HG02885 (cell line): ENCODE results near the gene POU4F1.
"Not testable (repeated sequence)": the region's sequence is repeated elsewhere in the genome, so short reads cannot be mapped to it uniquely, and the experiment has no call there.

Experiments
- ATAC-seq: cut with Tn5 transposase; IDR thresholded peaks from one replicate; pipeline ENCODE4 v1.9.1; 2021; ENCODE audit warnings: mild to moderate bottlenecking; ENCODE audit not compliant: unreplicated experiment, poor library complexity

Gene POU4F1, protein sequence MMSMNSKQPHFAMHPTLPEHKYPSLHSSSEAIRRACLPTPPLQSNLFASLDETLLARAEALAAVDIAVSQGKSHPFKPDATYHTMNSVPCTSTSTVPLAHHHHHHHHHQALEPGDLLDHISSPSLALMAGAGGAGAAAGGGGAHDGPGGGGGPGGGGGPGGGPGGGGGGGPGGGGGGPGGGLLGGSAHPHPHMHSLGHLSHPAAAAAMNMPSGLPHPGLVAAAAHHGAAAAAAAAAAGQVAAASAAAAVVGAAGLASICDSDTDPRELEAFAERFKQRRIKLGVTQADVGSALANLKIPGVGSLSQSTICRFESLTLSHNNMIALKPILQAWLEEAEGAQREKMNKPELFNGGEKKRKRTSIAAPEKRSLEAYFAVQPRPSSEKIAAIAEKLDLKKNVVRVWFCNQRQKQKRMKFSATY

DNA sequence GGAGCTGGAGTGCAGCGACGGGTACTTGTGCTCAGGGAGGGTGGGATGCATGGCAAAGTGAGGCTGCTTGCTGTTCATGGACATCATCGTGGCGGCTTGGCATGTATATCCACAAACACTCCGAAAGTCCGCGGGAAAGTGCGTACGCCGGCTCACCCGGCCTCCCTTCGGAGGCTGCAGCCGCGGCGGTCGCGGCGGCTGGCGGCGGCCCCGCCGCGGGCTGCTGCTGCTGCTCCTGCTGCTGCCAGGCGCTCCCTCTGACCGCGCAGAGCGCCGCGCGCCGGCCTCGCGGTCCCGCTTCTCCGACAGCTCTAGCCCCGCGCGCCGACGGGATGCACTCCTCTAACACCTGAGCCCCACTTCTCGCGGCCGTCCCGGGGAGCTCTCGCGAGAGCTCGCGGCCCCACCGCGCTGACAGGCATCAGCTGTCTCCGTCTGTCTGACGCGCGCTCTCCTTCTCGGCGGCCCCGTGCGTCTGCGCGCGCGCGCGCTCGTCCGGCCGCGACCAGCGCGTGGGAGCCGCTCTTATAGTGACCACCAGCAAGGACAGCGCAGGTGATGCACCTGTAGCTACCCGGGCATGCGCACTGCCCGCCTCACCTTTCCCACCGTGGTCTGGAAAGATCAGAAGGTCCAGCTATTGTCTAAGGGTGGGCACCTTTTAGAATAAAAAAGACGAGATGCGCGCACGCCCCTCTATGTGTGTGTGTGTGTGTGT lies at the start of gene POU4F1:
TSS of gene POU4F1 (minus strand) at position 313 of the 718 bp plus-strand sequence. CDS start at position 87, 226 bp downstream.
- peak; percentile 87 for ATAC-seq

DNA sequence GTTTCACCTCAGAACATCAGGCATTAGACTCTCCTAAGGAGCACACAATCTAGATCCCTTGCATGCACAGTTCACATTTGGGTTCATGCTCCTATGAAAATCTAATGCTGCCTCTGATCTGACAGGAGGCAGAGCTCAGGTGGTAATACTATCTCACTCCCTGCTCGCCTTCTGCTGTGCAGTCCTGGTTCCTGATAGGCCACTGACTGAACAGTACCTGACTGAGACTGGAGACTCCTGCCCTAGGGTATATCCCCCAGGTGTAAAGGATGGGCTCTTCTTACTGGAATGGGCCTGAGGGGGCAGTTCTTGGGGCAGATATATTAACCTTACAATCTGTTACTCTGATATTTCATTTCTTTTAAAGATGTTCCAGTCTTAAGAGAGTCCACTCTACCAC lies 49.3 kb upstream of the POU4F1 start:
- ATAC-seq, result no peak

DNA sequence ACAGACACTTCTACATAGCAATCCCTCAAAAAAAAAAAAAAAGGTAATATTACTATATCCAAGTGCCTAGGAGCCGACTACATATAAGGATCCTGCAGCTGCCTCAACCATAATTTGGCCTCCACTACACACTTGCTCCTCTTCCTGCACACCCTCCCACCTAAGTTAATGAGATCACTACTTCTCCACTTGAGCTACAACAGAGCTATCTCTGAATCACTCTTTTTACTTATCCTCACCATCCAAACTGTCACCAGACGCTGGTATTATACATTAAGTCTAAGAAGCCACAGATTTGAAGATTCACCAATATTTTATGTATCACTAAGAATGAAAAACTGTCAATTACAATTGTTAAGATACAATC lies 47.3 kb upstream of the POU4F1 start:
- peak; percentile 38 for ATAC-seq

DNA sequence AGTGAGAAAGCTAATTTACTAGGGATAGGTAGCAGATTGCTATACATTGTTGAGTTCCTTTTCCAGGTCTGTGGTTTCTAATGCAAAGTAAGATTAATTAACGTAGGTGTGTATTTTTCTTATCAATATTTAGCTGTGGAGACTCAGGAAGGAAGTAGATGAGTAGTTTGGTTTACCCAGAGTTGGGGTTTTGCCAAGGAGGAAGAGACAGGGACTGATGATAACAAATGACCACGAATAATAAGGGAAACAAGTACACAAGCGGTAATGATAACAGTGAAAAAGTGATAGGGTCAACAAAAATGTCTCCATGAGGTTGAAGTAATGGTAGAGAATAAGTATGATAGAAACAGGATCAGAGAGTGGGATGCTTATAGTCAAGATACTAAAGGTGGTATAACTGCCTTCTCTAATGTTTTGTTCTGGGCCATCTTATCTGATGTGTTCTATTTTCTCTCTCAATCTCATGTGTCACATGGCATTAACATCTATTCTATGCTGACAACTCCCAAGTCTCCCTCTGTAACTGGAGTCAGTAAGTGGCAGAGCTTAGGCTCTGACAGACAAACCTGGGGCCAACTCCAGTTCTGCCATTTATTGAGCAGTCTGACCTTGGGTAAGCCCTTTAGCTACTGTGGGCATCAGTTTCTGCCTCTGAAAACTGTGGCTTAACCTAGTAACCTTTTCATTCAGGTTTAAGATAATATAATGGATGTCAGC lies 46.8 kb upstream of the POU4F1 start:
- no peak for ATAC-seq

DNA sequence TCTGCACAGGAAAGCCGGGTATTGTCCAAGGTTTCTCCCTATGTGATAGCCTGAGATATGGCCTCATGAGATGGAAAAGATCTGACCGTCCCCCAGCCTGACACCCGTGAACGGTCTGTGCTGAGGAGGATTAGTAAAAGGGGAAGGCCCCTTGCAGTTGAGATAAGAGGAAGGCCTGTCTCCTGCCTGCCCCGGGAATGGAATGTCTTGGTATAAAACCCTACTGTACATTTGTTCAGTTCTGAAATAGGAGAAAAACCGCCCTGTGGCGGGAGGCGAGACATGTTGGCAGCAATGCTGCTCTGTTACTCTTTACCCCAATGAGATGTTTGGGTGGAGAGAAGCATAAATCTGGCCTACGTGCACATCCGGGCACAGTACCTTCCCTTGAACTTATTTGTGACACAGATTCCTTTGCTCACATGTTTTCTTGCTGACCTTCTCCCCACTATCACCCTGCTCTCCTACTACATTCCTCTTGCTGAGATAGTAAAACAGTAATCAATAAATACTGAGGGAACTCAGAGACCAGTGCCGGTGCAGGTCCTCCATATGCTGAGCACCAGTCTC lies 43.8 kb upstream of the POU4F1 start:
- not testable (repeated sequence) for ATAC-seq

DNA sequence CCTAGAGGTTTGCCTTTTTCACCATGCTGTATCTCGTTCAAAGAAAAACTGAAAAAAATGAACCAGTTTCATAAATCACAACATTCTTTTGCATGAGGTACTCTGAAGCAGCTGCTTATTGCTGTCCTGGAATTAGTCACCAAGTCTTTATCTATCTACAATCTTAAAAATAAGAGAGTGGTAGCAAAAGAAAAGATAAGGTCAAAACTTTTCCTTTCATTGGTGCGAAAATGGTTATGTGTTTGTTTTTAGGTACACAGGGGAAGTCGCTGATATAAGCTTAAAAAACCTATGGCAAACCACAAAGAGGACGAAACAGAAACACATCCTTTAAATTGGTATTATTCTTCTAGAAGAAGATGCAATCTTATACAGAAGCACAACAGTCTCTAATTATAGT lies 34.9 kb upstream of the POU4F1 start:
- ATAC-seq, result peak; percentile 59

DNA sequence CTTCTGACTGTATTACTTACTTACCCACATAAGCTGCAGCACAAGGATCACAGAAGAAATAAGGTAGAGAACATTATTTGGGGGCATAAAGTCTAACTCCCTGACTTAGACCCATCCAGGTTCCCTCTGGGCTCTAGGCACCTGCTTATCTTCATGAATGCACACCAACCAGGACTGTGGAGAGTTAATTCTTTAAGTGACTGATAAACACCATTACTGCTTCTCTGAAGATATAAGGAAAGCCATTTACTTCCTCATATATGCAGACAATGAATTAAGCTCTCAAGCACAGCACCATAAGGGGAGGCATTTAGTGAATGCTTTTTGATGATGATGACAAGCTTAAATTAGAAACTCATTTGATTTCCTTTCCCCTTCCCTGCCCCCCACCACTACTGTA lies 33.1 kb upstream of the POU4F1 start:
- no peak for ATAC-seq

DNA sequence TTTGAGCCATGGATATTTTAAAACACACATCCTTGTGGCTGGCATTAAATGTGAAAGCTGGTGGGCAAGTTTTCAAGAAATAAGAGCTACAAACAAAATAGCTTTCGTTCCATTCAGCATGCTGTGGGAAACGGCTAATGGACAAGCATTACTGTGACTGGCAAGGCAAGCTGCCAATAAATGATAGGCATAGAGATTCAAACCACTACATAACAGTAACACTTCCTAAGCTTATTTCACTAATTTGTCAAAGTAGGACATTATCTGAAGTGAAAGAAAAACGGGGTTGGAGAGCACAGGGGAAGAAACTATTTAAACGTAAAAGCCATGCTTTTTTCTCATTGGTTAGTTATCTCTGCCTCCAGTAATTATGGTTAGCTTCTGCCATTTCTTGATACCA lies 29.6 kb upstream of the POU4F1 start:
- no peak for ATAC-seq

DNA sequence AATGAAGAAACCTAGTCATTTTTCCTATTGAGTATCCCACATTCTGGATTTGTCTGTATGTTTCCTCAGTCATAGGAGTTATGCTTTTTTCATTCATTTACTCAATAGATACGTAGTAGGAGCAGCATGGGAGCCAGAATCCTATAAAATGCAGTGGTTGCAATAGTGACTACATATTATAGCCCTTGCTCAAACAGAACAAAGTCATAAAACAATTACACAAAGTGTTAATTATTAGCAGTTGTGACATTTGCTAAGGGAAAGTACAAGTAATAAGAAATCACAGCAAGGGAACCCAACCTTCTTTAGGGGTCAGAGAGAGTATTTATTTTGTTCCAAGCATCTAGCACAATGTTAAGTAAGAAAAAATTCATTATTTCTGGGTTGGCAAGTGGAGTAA lies 27.7 kb upstream of the POU4F1 start:
- no peak for ATAC-seq

DNA sequence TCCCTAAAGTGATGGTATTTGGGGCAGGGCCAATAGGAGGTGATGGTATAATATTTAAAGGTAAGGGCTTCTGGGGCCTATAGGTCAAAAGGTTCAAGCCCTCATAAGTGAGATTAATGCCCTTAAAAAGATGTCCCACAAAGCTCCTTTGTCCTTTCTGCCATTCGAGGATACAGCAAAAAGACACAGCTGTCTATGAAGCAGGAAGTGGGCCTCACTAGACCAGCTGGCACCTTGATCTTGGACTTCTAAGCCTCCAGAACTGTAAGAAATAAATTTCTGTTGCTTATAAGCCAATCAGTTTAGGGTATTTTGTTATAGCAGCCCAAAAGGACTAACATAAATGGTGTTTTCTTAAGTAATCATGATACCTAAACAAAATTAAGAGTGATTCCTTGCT lies 27.2 kb upstream of the POU4F1 start:
- no peak for ATAC-seq

DNA sequence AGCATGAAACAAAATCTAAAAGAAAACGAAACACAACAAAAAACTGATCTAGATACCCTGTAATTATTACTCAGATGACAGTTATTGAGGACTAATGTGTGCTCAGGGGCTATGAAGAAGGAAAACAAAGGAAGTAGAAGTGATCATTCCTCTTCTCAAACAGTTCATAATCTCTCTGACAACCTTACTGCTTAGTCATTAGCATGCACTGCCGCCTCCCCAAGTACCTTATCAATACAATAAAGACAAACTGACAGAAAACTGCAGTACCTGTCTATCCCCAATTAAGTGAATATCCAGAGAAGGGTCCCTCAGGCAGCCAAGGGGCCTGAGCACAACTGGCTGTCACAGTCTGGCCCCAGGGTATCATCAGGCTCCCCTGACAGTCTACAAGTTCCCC lies 22.0 kb upstream of the POU4F1 start:
- no peak for ATAC-seq

DNA sequence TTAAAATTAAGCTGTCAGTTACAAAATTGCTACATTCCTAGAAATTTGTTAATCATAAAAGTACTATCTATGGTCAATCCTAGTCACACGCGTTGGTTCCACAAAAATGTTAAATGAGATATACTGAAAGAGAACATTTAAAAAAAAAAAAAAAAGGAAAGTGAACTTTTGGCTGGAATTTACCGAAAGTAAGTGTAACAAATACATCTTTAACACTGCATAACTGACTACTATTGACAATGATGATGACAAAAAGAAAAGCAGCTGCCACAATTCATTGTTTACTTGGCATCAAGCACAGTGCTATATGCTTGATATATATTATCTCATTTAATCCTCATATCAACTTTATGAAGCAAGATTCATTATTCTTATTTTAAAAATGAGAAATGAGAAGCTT lies 19.8 kb upstream of the POU4F1 start:
- no peak for ATAC-seq

DNA sequence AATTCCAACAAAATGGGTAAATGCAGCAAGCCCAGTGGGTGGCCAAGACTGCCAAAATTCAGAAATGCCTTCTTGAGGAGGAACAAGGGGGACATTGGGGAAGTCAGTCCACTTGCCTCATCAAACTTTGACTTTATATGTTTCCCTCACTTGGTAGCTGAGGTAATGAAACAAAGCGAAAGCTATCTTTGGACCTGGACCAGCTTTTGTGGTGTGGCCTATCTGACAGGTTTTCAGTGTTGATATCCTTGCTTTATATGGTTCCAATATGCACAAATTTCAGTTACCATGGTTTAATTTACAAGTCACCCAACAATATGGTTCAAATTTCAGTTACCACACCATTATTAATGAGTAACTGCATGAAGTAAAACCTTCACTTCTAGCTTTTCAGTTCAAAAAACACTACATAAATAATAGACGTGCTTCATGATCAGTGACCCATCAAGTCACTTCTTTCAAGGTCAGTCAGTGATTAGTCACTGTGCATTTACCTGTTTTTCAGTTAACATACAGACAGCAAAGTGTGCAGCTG lies 17.7 kb upstream of the POU4F1 start:
- ATAC-seq, result no peak

DNA sequence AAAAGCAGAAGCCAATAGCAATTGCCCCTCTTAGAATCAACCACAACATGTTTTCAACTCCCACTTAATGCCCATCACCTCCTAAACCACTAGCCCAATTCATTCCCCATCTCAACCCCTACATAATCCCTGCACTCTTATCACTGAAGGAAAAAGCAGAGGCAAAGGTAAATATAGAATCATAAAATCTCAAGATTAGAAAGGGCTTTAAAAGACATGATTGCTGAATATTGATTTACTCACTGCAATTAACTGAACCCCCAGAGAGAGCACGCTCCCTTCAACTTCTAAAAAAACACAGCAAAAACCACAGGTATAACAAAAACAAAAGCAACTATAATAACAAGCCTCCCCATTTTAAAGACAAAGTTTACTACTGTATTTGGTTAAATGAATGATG lies 15.1 kb upstream of the POU4F1 start:
- no peak for ATAC-seq

DNA sequence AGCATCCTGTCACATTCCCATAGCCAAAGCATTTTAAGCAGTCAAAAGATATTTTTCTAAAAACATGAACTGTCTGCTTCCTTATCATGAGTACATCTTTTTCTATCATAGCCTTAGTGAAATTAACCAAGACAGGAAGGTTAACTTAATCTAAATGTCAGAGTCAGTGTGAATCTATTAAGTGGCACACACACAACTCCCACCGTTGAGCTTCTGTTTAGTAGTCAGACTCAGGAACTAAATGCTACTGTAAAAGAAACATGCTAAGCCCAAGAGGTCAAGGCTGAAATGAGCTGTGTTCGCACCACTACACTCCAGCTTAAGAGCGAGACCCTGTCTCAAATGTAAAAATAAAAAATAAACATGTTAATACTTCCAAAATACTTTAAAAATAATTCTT lies 7.7 kb upstream of the POU4F1 start:
- no peak for ATAC-seq

DNA sequence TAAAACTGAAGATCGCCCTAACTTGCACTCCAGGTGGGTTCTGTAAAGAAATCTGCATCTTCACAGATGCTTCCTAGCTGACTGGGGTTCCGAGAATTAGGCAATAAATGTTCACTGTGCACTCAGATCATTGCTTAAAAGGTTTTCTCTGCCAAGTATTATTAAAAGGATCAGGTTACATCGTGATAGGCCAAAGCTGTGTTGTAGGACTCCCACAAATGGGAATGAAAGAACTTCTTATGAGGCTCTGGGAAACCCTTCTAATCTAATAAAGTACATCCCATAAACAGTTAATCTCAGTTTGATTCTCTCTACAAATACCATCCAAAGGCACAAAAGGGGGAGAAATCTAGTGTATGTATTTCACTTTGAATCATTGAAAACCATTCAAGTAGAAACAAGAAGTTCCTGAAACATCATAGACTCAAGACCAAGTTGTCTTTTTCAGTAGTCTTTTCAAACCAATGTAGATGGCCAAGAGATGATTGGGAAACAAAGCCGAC lies 7.1 kb upstream of the POU4F1 start:
- ATAC-seq, result peak; percentile 42

DNA sequence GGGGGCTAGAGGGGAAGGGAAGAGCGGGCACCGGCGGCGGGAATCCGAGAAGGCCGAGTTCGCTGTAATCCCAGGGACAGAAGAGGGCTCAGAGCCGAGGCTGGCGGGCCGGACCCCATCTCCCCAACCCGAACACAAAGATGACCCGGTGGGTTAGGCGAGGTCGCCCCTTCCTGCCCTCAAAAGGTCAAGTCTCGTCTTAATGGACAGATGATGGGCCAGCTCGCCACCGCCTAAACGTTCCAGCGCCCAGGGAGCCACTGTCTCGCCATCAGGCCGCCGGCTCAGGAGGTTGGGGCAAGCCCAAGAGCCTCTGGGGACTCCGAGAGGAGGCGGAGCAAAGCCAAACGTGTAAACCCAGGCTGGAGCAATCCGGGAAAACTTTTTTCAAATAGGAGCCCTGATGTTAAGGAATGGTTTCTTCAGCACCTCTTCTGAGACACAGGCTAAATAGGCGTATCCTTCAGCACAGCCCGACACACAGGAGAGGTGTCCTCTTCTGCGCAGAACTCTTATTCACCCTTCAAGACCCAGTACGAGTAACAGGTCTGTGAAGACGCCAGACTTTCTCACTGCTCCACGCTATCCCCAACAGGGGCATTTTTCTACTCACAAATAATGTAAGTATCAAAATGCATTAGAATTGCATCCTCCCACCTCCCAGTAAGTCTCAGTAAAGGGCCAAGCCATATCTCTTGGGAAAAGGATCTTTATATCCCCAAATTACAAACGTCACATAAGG lies 6.3 kb upstream of the POU4F1 start:
- ATAC-seq, result no peak

DNA sequence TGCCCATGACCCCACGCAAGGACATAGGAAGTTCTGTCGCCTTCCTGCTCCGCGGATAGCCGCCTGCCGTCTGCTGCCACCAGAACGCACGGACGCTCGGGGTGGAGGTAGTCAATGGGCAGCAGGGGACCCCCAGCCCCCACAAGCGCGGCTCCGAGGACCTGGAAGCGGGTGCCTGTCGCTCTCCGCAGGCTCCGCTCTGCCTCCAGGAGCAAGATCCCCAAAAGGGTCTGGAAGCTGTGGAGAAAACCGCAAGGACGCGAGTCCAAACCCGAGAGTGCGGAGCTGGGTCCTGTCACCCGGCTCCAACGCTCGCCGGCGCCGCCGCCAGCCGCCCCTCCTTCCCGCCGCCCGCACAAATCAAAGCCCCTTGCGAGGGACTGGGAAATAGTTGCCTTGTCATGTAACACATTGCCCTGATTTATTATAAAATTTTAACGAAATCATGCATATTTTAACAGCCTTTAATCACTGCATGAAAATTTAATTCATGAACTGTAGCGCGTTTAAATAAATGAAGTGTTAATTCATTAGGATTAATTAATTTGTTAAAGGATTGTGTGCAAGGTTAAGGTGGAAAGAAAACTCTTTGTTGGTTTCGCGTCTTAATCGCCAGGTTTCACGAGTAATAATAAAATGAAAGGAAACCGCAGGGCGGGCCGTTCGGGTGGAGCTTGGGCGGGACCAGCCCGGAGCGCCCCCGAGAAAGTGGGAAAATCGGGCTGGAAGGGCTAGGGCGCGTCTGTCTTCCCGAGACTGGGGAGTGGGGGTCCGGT lies 5.5 kb upstream of the POU4F1 start:
- ATAC-seq, result no peak

DNA sequence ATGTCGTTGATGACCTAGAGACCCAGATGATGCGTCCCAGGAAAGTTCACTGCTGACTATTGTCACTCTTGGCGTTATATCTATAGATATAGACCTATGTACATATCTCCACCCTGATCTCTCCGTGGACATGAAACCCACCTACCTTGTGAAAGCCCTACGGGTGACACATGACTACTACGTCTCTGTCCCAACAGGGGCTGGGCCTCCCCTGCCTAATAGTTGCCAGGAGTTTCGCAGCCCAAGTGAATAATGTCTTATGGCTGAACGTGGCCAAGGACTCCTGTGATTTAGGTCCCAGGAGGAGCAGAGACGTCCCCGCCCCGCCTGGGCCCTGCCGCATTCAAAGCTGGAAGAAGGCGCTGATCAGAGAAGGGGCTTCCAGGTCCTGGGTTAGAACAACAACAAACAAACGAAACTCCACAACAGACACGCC lies 4.9 kb upstream of the POU4F1 start:
- no peak for ATAC-seq
